NCI-H146 (cell line): Measurements from ENCODE around the gene LEO1.
A peak's percentile ranks its signal among the peaks of the same experiment; 100 is the strongest.

Experiments
- DNase-seq: peaks from one replicate; lab custom pipeline; 2025; lab: John Stamatoyannopoulos, UW

The LEO1 gene

DNA sequence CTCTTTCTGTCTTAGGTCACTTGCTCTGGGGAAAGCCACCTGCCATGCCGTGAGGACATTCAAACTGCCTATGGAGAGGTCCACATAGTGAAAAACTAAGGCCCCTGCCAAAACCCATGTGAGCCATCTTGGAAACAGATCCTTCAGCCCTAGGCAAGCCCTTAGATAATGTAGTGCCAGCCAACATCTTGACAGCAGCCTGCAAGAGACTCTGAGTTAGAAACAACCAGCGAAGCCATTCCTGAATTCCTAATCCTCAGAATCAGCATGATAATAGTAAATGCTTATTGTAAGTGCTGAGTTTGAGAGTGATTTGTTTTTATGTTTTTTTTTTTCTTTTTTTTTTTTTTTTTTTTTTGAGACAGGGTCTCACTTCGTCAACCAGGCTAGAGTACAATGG lies 40.6 kb downstream of the LEO1 start:
- DNase-seq = no peak

DNA sequence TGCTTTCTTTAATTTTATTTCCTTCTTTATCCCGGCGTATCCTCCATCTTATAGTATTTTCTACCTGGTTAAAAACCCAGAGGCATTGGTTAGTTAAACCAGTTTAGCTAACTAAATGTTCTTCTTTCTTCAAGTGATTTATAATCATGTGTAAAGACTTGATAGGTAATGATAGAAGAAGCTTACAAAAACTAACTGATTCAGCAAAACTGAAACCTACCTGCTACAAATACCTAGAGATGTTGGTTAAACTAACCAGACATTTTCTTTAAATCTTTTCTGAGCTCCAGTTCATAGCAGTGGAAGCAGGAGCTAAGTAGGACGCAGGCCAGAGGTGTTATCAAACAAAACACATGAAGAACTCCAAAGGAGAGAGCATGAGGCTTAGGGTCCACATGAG lies 44.8 kb downstream of the LEO1 start:
- no peak for DNase-seq

GRCh38 chr15:51924156-51925068 lies 47.2 kb downstream of the LEO1 start:
- peak; percentile 36 for DNase-seq

DNA sequence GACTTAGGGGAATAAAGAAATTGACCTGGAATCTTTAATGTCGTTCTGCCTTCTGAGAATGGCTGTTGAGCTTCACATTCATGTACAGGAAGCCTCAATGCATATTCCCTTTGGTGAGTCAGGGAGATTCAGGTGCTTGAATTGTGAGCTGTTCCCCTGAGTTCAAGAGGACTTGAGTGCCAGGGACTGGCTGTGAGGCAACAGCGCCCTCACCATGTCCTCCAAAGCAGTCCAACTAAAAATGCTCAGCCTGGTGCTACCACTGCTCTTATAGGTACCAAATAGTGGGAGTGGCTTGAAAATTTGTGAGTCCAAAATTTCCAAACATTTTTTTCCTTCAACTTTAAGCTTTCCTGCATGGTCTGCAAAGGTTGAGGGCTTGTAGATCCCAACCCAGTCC lies 54.1 kb downstream of the LEO1 start:
- no peak for DNase-seq

- DNase-seq = no peak
Observed at GRCh38 chr15:51912528-51912927, 59.0 kb downstream of the LEO1 start.

GRCh38 chr15:51909584-51909983 lies 62.0 kb downstream of the LEO1 start:
- DNase-seq = no peak

GRCh38 chr15:51908316-51908715 lies 63.3 kb downstream of the LEO1 start:
- DNase-seq = no peak

- DNase-seq = peak; percentile 79
Observed at GRCh38 chr15:51907136-51907862, 64.3 kb downstream of the LEO1 start.

- peak; percentile 17 for DNase-seq
Observed at GRCh38 chr15:51904931-51905330, 66.6 kb downstream of the LEO1 start.

- DNase-seq = peak; percentile 81
Observed at GRCh38 chr15:51904421-51904820, 67.2 kb downstream of the LEO1 start.

DNA sequence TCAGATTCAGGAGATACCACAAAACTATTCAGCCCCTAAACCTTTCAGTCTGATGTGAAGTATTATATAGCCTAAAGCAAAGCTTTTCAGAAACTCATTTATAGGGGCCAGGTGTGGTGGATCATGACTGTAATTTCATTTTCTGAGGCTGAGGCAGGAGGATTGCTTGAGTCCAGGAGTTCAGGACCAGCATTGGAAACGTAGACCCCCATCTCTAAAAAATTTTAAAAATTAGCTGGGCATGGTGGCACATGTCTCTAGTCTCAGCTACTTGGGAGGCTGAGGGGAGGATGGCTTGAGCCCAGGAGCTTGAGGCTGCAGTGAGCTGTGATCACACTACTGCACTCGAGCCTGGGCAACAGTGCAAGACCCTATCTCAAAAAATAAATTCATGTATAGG lies 82.1 kb downstream of the LEO1 start:
- no peak for DNase-seq

DNA sequence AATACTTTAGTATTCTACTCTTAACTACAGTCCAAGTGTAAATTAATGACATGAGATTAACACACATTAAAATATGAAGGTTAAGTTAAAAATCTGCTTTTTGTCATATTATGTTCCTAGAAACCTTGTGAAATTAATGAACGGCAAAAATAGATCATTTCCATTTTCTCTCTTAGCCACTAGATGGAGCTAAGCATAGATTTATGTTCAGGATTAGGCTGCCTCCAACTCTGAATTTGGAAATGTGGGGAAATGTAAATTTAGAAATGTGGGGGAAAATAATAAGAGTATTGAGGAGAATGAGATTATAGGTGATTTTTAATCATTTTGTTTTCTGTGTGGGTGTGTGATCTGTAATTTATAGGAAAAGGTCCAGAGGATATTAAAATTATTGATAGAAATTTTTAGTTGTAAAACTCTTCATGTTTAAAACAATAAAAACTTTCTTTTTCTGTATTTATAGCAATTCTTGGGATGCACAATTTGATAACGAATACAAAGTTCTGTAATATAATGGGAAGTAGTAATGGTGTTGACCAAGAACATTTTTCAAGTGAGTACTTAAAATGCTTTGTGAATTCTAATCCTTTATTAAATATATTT lies 82.9 kb downstream of the LEO1 start:
- peak; percentile 6 for DNase-seq
